Epithelial cell of esophagus (primary cell): ENCODE measurements around the gene ASB10.

ENCODE experiments used
- DNase-seq: peaks from one replicate; pipeline ENCODE4 v3.0.0; 2010; ENCODE audit warnings: low read depth
- H3K4me3 ChIP-seq: 2 replicates; pipeline ENCODE4 v1.5.1; 2011; ENCODE audit warnings: mild to moderate bottlenecking, low read length, control low read depth
- TF ChIP-seq, protein P1 (sequence below): IDR thresholded peaks from 2 replicates; pipeline ENCODE4 v1.5.1; 2011; ENCODE audit warnings: low read depth, mild to moderate bottlenecking, low read length, control low read depth, inconsistent platforms; ENCODE audit not compliant: insufficient read depth; ENCODE audit errors: missing control alignments

Gene ASB10

DNA sequence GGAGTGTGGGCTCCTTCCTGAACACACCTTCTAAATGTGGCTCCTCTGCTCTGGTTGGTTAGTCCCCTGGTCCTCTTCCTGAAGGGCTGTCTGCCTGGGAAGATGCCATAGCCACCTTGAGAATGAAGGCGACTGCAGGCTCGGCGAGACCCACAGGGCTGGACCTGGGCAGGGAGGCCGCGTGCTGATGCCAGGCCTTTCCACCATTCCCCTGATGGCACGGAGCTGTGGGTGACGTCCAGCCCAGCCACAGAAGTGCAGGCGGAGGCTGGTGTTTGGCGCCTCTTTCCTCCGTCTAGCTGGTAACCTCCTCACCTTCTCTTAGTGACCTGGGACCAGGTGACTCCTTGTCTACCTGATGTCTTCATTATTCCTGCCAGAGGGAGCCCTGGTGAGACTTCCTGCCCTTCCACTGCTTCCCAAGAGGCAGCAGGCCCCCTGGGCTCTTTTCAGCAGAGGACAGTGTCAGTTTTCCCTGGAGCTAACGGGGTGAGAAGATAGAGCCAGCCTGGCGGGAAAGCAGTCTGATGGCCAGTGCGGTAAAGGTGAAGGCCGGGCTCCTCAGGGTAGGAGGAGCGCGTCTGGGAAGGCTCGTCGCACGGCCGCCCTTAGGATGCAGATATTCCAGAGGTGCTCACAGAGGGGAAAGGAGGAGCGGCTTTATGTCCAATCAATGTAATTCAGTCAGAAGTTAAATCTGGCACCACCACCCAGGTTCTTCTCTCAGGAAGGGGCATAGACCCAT lies 54.4 kb downstream of the ASB10 start:
- no peak overlapping the region for H3K4me3 ChIP-seq
- TF ChIP-seq, protein P1, sequence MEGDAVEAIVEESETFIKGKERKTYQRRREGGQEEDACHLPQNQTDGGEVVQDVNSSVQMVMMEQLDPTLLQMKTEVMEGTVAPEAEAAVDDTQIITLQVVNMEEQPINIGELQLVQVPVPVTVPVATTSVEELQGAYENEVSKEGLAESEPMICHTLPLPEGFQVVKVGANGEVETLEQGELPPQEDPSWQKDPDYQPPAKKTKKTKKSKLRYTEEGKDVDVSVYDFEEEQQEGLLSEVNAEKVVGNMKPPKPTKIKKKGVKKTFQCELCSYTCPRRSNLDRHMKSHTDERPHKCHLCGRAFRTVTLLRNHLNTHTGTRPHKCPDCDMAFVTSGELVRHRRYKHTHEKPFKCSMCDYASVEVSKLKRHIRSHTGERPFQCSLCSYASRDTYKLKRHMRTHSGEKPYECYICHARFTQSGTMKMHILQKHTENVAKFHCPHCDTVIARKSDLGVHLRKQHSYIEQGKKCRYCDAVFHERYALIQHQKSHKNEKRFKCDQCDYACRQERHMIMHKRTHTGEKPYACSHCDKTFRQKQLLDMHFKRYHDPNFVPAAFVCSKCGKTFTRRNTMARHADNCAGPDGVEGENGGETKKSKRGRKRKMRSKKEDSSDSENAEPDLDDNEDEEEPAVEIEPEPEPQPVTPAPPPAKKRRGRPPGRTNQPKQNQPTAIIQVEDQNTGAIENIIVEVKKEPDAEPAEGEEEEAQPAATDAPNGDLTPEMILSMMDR: no peak
- no peak for DNase-seq

DNA sequence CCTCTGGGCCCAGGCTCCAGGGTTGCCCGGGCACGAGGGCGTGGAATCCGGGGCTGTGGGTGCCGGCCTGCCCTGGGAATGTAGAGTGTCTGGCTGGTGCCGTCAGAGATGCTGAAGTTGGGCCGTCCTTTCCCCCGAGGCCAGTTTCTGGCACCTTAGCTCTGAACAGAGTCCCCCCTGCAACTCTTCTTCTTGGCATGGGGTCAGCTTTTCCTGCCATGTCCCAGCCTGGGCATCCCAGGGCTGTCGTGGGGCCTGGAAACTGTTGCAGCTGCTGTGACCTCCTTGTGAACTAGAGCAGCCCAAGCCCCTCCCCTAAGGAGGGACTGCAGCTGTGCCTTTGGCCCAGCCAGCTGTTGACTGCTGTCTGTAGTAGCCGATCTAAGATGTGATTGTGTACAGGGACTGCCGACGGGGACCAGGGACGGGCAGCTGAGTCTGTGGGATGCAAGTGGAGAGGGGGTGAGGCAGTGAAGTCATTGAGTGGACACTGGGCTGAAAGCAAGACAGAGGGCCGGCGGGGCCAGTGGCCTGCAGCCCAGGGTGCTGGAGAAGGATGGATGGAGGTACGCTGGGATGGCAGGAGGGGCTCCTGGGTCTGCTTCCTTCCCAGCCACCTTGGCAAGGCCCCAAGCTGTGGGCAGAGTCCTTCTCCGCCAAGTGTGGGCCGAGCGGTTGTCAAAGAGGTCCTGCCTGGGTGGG lies 55.3 kb downstream of the ASB10 start:
- H3K4me3 ChIP-seq: no peak overlapping the region
- DNase-seq: no peak
- TF ChIP-seq, protein P1: no peak

DNA sequence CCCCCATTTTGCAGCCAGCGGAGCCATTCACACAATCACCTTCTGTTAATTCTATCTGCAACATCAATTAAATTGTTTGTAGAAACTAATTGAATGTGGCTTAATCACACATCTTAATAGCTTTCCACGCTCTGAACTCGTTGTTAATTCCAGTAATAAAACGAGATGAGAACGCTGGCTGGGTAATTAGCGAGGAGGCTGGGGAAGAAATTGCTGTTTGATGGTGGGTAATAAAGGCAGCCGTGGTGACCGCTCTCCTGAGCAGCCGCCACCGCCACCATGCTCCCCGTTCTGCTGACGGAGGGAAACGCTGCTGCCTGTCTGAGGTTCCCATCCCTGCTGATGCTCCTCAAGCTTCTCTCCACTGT lies 55.8 kb downstream of the ASB10 start:
- TF ChIP-seq, protein P1: no peak
- H3K4me3 ChIP-seq: no peak overlapping the region
- DNase-seq: no peak

DNA sequence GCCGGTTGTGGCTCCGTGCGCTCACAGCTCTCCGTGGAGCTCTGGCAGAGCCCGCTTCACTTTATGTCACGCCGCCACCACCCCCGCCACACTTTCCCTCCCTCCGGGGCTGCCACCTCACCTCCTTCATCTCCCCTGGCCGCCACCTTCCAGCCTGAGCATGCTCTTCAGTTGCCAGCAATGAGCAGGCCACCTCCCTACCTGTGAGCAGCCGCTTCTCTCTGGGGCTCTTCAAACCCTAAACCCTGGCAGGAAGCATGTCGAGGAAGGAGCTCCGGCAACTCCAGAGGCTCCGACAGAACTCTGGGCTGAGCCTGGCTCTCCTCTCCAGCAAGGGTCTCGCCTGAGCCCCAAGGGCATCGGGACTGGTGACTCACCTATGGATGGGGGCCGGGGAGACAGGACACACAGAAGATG lies 56.3 kb downstream of the ASB10 start:
- no peak for DNase-seq
- TF ChIP-seq, protein P1: no peak
- H3K4me3 ChIP-seq: no peak overlapping the region

DNA sequence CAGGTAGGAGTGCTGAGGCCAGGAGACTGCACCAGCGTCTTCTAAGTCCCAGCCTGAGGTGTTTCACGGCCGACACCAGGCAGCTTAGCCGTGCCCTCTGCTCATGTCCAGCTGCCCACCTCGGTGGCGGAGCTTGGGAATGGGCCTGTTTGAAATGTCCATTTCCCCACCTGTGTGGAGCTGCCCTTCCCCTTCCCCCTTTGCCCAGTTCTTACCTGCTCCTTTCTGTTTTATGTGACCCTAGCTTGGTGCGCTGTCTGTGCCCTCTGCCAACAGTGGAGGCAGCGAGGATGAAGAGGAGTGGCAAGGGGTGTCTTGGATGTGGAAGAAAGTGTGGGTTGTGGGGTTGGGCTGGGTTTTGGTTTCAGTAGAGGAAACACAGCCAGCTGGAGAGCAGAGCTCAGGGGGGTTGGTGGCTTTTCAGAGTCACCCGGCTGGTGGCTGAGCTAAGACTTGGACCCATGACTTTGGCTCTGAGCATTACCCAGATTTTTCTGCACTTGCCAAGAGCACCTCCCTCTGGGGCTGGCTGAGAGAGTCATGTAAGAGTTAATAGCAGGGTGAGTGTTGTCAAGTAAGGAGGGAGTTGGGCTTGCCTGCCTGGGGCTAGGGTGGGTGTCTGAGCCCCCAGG lies 57.0 kb downstream of the ASB10 start:
- H3K4me3 ChIP-seq: no peak overlapping the region
- DNase-seq: no peak
- TF ChIP-seq, protein P1: no peak

DNA sequence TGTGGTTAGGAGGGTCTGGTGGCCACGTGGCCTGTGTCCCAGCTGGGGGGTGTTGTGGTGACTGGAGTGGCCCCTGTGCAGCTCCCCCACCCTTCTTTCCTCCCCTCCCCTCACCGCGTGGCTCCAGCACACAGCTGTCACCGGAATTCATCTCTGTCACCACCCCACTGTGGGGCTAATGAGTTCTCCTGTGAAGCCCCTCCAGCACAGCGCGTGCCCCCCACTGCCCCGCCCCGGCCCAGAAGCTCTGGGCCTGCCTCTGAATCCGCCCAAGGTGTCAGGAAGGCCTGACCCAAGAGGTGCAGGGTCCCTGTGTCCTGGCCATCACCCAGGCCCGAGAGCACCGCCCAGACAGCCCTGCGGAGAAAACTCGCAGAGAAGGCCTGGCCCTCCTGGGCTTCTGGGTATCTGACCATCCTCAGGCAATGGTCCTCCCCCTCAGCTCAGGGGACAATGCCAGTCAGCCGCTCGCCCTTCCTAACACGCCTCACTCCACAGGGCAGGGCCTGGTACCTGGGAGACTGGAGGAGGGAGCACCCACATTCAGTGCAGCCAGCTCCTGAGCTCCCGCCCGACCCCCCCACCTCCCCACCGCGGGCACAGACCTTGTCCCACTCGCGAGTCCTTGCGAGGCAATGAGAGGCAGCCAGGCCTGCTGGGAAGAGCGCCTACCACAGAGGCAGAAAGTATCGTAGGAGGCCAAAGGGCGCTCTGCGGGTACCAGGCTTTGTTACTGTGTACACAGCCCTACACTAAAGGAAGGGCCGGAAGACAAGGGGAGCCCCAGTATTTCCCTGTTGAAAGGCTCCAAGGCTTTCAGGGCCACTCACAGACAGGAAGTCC lies 57.7 kb downstream of the ASB10 start:
- no peak for DNase-seq
- TF ChIP-seq, protein P1: no peak
- H3K4me3 ChIP-seq: no peak overlapping the region
